SK-N-SH (cell line): ENCODE results near the gene PLAU.

Source experiments
- CTCF ChIP-seq: fragments of 200-600 bp; sonication (generic); IDR thresholded peaks from 2 replicates; pipeline ENCODE4 v1.6.1; 2017; ENCODE audit warnings: antibody characterized with exemption, mild to moderate bottlenecking, moderate library complexity
- ELF1 ChIP-seq: IDR thresholded peaks from 2 replicates; pipeline ENCODE4 v1.4.0; 2012
- EP300 ChIP-seq, 2 experiments: IDR thresholded peaks; 2 replicates each; pipeline versions ENCODE4 v1.4.0 to v1.6.1; 2012; ENCODE audit warnings: borderline replicate concordance in 1 of 2, low read depth in 1 of 2, low read length in 1 of 2
- EZH2phosphoT487 ChIP-seq: fragments of 200-600 bp; sonication (generic); IDR thresholded peaks from 2 replicates; pipeline ENCODE4 v1.6.1; 2017; ENCODE audit warnings: low read depth, mixed run types, mild to moderate bottlenecking, antibody characterized with exemption, moderate library complexity, borderline replicate concordance
- PBX3 ChIP-seq: IDR thresholded peaks from 2 replicates; pipeline ENCODE4; 2012
- POLR2AphosphoS5 ChIP-seq: IDR thresholded peaks from 2 replicates; pipeline ENCODE4 v1.6.1; 2012; ENCODE audit warnings: low read depth, low read length
- SIN3A ChIP-seq: IDR thresholded peaks from 2 replicates; pipeline ENCODE4 v1.6.1; 2012; ENCODE audit warnings: low read depth, mild to moderate bottlenecking, low read length, moderate library complexity, borderline replicate concordance
- TAF1 ChIP-seq: IDR thresholded peaks from 2 replicates; pipeline ENCODE4 v1.6.1; 2012; ENCODE audit warnings: low read depth, mild to moderate bottlenecking, low read length, moderate library complexity, borderline replicate concordance
- TCF12 ChIP-seq: IDR thresholded peaks from 2 replicates; pipeline ENCODE4 v1.4.0; 2012
- TEAD4 ChIP-seq: IDR thresholded peaks from 2 replicates; pipeline ENCODE4 v1.4.0; 2012; ENCODE audit warnings: mild to moderate bottlenecking, borderline replicate concordance; ENCODE audit not compliant: insufficient read depth
- USF1 ChIP-seq: IDR thresholded peaks from 2 replicates; pipeline ENCODE4 v1.4.0; 2012; ENCODE audit warnings: low read depth, borderline replicate concordance
- TF ChIP-seq, protein P1 (sequence below): IDR thresholded peaks from 2 replicates; pipeline ENCODE4 v1.6.1; 2012; ENCODE audit warnings: mild to moderate bottlenecking, low read depth, low read length, moderate library complexity
- TF ChIP-seq, protein P2 (sequence below): IDR thresholded peaks from 2 replicates; pipeline ENCODE4 v1.4.0; 2012; ENCODE audit warnings: low read depth
- TF ChIP-seq, protein P3 (sequence below): IDR thresholded peaks from 2 replicates; pipeline ENCODE4 v1.4.0; 2012; ENCODE audit warnings: low read depth, borderline replicate concordance

- TF ChIP-seq CTCF = no peak
- no peak for TF ChIP-seq EP300 (IDR thresholded peaks at IDR 0.05; ENCODE audit: borderline replicate concordance in 1 of 2, low read depth in 1 of 2, low read length in 1 of 2)
- TF ChIP-seq TAF1 = no peak
- TF ChIP-seq EZH2phosphoT487 = no peak
- TF ChIP-seq SIN3A = no peak
- TF ChIP-seq POLR2AphosphoS5 = no peak
- TF ChIP-seq TEAD4 = no peak
- TF ChIP-seq PBX3 = no peak
- TF ChIP-seq, protein P1, sequence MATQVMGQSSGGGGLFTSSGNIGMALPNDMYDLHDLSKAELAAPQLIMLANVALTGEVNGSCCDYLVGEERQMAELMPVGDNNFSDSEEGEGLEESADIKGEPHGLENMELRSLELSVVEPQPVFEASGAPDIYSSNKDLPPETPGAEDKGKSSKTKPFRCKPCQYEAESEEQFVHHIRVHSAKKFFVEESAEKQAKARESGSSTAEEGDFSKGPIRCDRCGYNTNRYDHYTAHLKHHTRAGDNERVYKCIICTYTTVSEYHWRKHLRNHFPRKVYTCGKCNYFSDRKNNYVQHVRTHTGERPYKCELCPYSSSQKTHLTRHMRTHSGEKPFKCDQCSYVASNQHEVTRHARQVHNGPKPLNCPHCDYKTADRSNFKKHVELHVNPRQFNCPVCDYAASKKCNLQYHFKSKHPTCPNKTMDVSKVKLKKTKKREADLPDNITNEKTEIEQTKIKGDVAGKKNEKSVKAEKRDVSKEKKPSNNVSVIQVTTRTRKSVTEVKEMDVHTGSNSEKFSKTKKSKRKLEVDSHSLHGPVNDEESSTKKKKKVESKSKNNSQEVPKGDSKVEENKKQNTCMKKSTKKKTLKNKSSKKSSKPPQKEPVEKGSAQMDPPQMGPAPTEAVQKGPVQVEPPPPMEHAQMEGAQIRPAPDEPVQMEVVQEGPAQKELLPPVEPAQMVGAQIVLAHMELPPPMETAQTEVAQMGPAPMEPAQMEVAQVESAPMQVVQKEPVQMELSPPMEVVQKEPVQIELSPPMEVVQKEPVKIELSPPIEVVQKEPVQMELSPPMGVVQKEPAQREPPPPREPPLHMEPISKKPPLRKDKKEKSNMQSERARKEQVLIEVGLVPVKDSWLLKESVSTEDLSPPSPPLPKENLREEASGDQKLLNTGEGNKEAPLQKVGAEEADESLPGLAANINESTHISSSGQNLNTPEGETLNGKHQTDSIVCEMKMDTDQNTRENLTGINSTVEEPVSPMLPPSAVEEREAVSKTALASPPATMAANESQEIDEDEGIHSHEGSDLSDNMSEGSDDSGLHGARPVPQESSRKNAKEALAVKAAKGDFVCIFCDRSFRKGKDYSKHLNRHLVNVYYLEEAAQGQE = no peak
- TF ChIP-seq, protein P2, sequence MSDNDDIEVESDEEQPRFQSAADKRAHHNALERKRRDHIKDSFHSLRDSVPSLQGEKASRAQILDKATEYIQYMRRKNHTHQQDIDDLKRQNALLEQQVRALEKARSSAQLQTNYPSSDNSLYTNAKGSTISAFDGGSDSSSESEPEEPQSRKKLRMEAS = no peak
- TF ChIP-seq ELF1 = no peak
- no peak for TF ChIP-seq USF1
- no peak for TF ChIP-seq TCF12
- TF ChIP-seq, protein P3, sequence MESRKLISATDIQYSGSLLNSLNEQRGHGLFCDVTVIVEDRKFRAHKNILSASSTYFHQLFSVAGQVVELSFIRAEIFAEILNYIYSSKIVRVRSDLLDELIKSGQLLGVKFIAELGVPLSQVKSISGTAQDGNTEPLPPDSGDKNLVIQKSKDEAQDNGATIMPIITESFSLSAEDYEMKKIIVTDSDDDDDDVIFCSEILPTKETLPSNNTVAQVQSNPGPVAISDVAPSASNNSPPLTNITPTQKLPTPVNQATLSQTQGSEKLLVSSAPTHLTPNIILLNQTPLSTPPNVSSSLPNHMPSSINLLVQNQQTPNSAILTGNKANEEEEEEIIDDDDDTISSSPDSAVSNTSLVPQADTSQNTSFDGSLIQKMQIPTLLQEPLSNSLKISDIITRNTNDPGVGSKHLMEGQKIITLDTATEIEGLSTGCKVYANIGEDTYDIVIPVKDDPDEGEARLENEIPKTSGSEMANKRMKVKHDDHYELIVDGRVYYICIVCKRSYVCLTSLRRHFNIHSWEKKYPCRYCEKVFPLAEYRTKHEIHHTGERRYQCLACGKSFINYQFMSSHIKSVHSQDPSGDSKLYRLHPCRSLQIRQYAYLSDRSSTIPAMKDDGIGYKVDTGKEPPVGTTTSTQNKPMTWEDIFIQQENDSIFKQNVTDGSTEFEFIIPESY = no peak
Measured at GRCh38 chr10:73876157-73876556, 34.8 kb upstream of the PLAU start.
